H9 (cell line): ENCODE measurements around the gene RPEL1. TPM values are rescaled to one million over a fixed set of nuclear protein-coding genes. Genes with fewer than 3 reads are reported as not detected.
"Not testable (repeated sequence)": the region's sequence is repeated elsewhere in the genome, so short reads cannot be mapped to it uniquely, and the experiment has no call there.

Experiments
- DNase-seq: peaks from one replicate; pipeline ENCODE4 v3.0.0-alpha.2; 2017
- H2AFZ ChIP-seq: one replicate; pipeline ENCODE4 v1.6.1; 2013; ENCODE audit warnings: mild to moderate bottlenecking, low read length, control low read depth, moderate library complexity
- H2AK5ac ChIP-seq: 2 replicates; pipeline ENCODE4 v1.6.1; 2013; ENCODE audit warnings: low read length, control low read depth, mixed read lengths; ENCODE audit not compliant: insufficient read length
- H2BK120ac ChIP-seq: one replicate; pipeline ENCODE4 v1.6.1; 2013; ENCODE audit warnings: low read depth, mild to moderate bottlenecking, low read length, control low read depth, inconsistent platforms; ENCODE audit not compliant: poor library complexity, severe bottlenecking
- H2BK12ac ChIP-seq: 2 replicates; pipeline ENCODE4 v1.6.1; 2013; ENCODE audit warnings: low read length, control low read depth, mixed read lengths, low read depth; ENCODE audit not compliant: insufficient read length
- H2BK15ac ChIP-seq: 2 replicates; pipeline ENCODE4 v1.6.1; 2013; ENCODE audit warnings: low read depth, low read length, control low read depth
- H2BK20ac ChIP-seq: one replicate; pipeline ENCODE4 v1.6.1; 2013; ENCODE audit warnings: low read depth, mild to moderate bottlenecking, low read length, control low read depth, inconsistent platforms; ENCODE audit not compliant: poor library complexity, severe bottlenecking
- H2BK5ac ChIP-seq: 2 replicates; pipeline ENCODE4 v1.6.1; 2013; ENCODE audit warnings: low read length, control low read depth, mixed read lengths; ENCODE audit not compliant: insufficient read length
- H3K14ac ChIP-seq: 2 replicates; pipeline ENCODE4 v1.6.1; 2013; ENCODE audit warnings: low read length, control low read depth; ENCODE audit not compliant: insufficient read depth
- H3K18ac ChIP-seq: 2 replicates; pipeline ENCODE4 v1.6.1; 2013; ENCODE audit warnings: low read depth, mild to moderate bottlenecking, mixed read lengths, low read length, control low read depth; ENCODE audit not compliant: insufficient read length
- H3K23ac ChIP-seq: 2 replicates; pipeline ENCODE4 v1.6.1; 2013; ENCODE audit warnings: low read length, control low read depth, mixed read lengths, low read depth; ENCODE audit not compliant: insufficient read length
- H3K23me2 ChIP-seq: 2 replicates; pipeline ENCODE4 v1.6.1; 2013; ENCODE audit warnings: low read depth, mild to moderate bottlenecking, mixed read lengths, low read length, control low read depth; ENCODE audit not compliant: insufficient read length, poor library complexity, severe bottlenecking
- H3K27ac ChIP-seq: 2 replicates; pipeline ENCODE4 v1.5.1; 2013; ENCODE audit warnings: low read length, control low read depth, mixed read lengths, low read depth; ENCODE audit not compliant: insufficient read length
- H3K27me3 ChIP-seq: 2 replicates; pipeline ENCODE4 v1.6.1; 2013; ENCODE audit warnings: low read length, control low read depth, inconsistent platforms; ENCODE audit not compliant: insufficient read depth
- H3K4ac ChIP-seq: 2 replicates; pipeline ENCODE4 v1.6.1; 2013; ENCODE audit warnings: low read depth, mild to moderate bottlenecking, control low read depth, inconsistent platforms, low read length, moderate library complexity
- H3K4me1 ChIP-seq: 2 replicates; pipeline ENCODE4 v1.6.1; 2013; ENCODE audit warnings: low read length, control low read depth, inconsistent platforms; ENCODE audit not compliant: insufficient read depth
- H3K4me2 ChIP-seq: 2 replicates; pipeline ENCODE4 v1.6.1; 2013; ENCODE audit warnings: low read length, control low read depth, mixed read lengths; ENCODE audit not compliant: insufficient read length, insufficient read depth
- H3K56ac ChIP-seq: 2 replicates; pipeline ENCODE4 v1.6.1; 2013; ENCODE audit warnings: low read depth, mild to moderate bottlenecking, mixed read lengths, low read length, control low read depth; ENCODE audit not compliant: insufficient read length
- H3K79me1 ChIP-seq: 2 replicates; pipeline ENCODE4 v1.6.1; 2013; ENCODE audit warnings: low read depth, mild to moderate bottlenecking, moderate library complexity, low read length, control low read depth, inconsistent platforms; ENCODE audit not compliant: insufficient read depth, poor library complexity, severe bottlenecking
- H3K79me2 ChIP-seq: 2 replicates; pipeline ENCODE4 v1.6.1; 2013; ENCODE audit warnings: low read length, control low read depth, inconsistent platforms; ENCODE audit not compliant: insufficient read depth
- H3K9ac ChIP-seq: 2 replicates; pipeline ENCODE4 v1.6.1; 2013; ENCODE audit warnings: low read length, control low read depth, mixed read lengths; ENCODE audit not compliant: insufficient read length; ENCODE audit errors: extremely low read depth
- H3K9me3 ChIP-seq: one replicate; pipeline ENCODE4 v1.6.1; 2013; ENCODE audit warnings: low read depth, low read length, inconsistent platforms; ENCODE audit not compliant: control insufficient read depth
- H3T11ph ChIP-seq: one replicate; pipeline ENCODE4 v1.6.1; 2013; ENCODE audit warnings: mild to moderate bottlenecking, low read length, control low read depth, inconsistent platforms
- H4K20me1 ChIP-seq: one replicate; pipeline ENCODE4 v1.6.1; 2013; ENCODE audit not compliant: control insufficient read depth, insufficient read length, insufficient read depth
- H4K5ac ChIP-seq: 2 replicates; pipeline ENCODE4 v1.6.1; 2013; ENCODE audit warnings: low read depth, mild to moderate bottlenecking, mixed read lengths, low read length, control low read depth; ENCODE audit not compliant: insufficient read length
- H4K8ac ChIP-seq: replicated peaks from 2 replicates; pipeline ENCODE4 v1.6.1; 2013; ENCODE audit warnings: low read length, control low read depth, mixed read lengths, low read depth; ENCODE audit not compliant: insufficient read length
- H4K91ac ChIP-seq: 2 replicates; pipeline ENCODE4 v1.6.1; 2013; ENCODE audit warnings: low read depth, mild to moderate bottlenecking, moderate library complexity, mixed read lengths, low read length, control low read depth; ENCODE audit not compliant: insufficient read length
- H3K27ac Mint-ChIP-seq, 3 experiments: 2 replicates in 2 of 3; 3 replicates in 1 of 3; pipeline ENCODE4 v1.8.0; 2020 to 2021; ENCODE audit warnings: mixed read lengths in 3 of 3, mild to moderate bottlenecking in 1 of 3, moderate library complexity in 1 of 3
- H3K27me3 Mint-ChIP-seq: 2 replicates; pipeline ENCODE4 v1.8.0; 2021; ENCODE audit warnings: low read depth, mild to moderate bottlenecking, moderate library complexity, mixed read lengths
- H3K36me3 Mint-ChIP-seq, 3 experiments: 2 replicates in 2 of 3; 3 replicates in 1 of 3; pipeline ENCODE4 v1.8.0; 2020 to 2021; ENCODE audit warnings: low read depth in 3 of 3, mixed read lengths in 3 of 3; ENCODE audit not compliant: insufficient read depth in 1 of 3
- H3K4me1 Mint-ChIP-seq, 2 experiments: 2 replicates each; pipeline ENCODE4 v1.8.0; 2020; ENCODE audit warnings: mixed read lengths in 2 of 2
- H3K4me3 Mint-ChIP-seq, 2 experiments: 2 replicates in 1 of 2; 3 replicates in 1 of 2; pipeline ENCODE4 v1.8.0; 2020 to 2021; ENCODE audit warnings: mild to moderate bottlenecking in 2 of 2, mixed read lengths in 2 of 2, moderate library complexity in 1 of 2
- H3K9me3 Mint-ChIP-seq, 2 experiments: 2 replicates in 1 of 2; 3 replicates in 1 of 2; pipeline ENCODE4 v1.8.0; 2020; ENCODE audit warnings: mild to moderate bottlenecking in 2 of 2, mixed read lengths in 2 of 2, moderate library complexity in 1 of 2
- CTCF ChIP-seq: fragments of 200-600 bp; sonication (generic); conservative IDR thresholded peaks from 3 replicates; pipeline ENCODE4 v1.8.0; 2021; ENCODE audit warnings: antibody characterized with exemption, mild to moderate bottlenecking
- WGBS: extraction: QIAGEN DNeasy Blood & Tissue Kit; methylation state at CpG from one replicate; pipeline ENCODE4 v1.1.7; 2013; ENCODE audit warnings: missing lambda C conversion rate, low lambda C conversion rate, mixed read lengths; ENCODE audit not compliant: insufficient read length; ENCODE audit errors: extremely low coverage; 5-methylcytosine and 5-hydroxymethylcytosine counted together
- total RNA-seq: library from RNA; stranded (reverse); gene quantifications from 2 replicates; pipeline ENCODE4 v1.2.1, GENCODE V29; 2021

RPEL1 gene
- total RNA-seq, 1 experiment from 2014 or later = 0.13 TPM

- Histone ChIP-seq H3K18ac (no peak overlapping the region), H3K27me3 (no peaks in the 10 kb centered on the region), H2BK15ac (no peak overlapping the region), H2BK20ac (no peak overlapping the region), H3K4me2 (no peak overlapping the region), H2BK12ac (no peak overlapping the region), H4K20me1 (no peaks in the 10 kb centered on the region), H2AFZ (no peak overlapping the region), H3K4me1 (no peaks in the 10 kb centered on the region), H4K8ac (no peak overlapping the region), H3K9ac (no peak overlapping the region), H3K4ac (no peak overlapping the region), H4K91ac (no peak overlapping the region), H2BK5ac (no peak overlapping the region), H2BK120ac (no peak overlapping the region), H4K5ac (no peak overlapping the region), H3K27ac (no peak overlapping the region), H3K9me3 (peaks cover 14% of the 10 kb centered on the region), H3K23me2 (no peaks in the 10 kb centered on the region), H3K79me2 (no peaks in the 10 kb centered on the region), H3K14ac (no peak overlapping the region), H3K56ac (no peak overlapping the region), H3T11ph (no peak overlapping the region), H2AK5ac (no peak overlapping the region), H3K23ac (no peak overlapping the region), H3K79me1 (no peaks in the 10 kb centered on the region)
- TF ChIP-seq CTCF = no peak
- peaks cover 7 to 9% of the 10 kb centered on the region in 2 experiments for H3K4me1 Mint-ChIP-seq
- no CpG with 5 or more reads among the region's 4 CpGs for WGBS
- no peak overlapping the region for H3K27ac Mint-ChIP-seq
- DNase-seq = no peak
- no peak overlapping the region for H3K4me3 Mint-ChIP-seq
- peaks cover 17 to 21% (median 17%) of the 10 kb centered on the region in 3 experiments for H3K36me3 Mint-ChIP-seq
- peaks cover 20 to 32% of the 10 kb centered on the region in 2 experiments for H3K9me3 Mint-ChIP-seq
- no peaks in the 10 kb centered on the region; the same call in none of the 2 replicates for H3K27me3 Mint-ChIP-seq
These were observed 21.6 kb upstream of the RPEL1 start for GRCh38 chr10:103224133-103224532.

- not testable (repeated sequence) for H3K27me3 Mint-ChIP-seq, H3K79me2 ChIP-seq
These were observed 21.0 kb upstream of the RPEL1 start for GRCh38 chr10:103224721-103225120.

More at GRCh38 chr10:103224721-103225120, 21.0 kb upstream of the RPEL1 start:
- not testable (repeated sequence) for H3K4ac ChIP-seq, H3K4me3 Mint-ChIP-seq, DNase-seq, H3K9ac ChIP-seq, H3K23ac ChIP-seq, H4K8ac ChIP-seq, H3K79me1 ChIP-seq, H2AFZ ChIP-seq, H4K91ac ChIP-seq, H3T11ph ChIP-seq, H3K4me2 ChIP-seq, H3K4me1 Mint-ChIP-seq, H3K18ac ChIP-seq, H4K5ac ChIP-seq, H2BK5ac ChIP-seq, H3K27me3 ChIP-seq, H3K4me1 ChIP-seq, H2BK20ac ChIP-seq, H2BK12ac ChIP-seq, H4K20me1 ChIP-seq, H3K56ac ChIP-seq, H2BK15ac ChIP-seq, H3K14ac ChIP-seq, H3K27ac ChIP-seq, H2BK120ac ChIP-seq, H2AK5ac ChIP-seq, H3K23me2 ChIP-seq
- Mint-ChIP-seq H3K36me3 (peaks cover 17 to 21% (median 17%) of the 10 kb centered on the region in 3 experiments), H3K27ac (peak overlapping the region in 1 of 3 experiments; percentile 27; a peak in 1 of 7 replicates), H3K9me3 (peaks cover 20 to 29% of the 10 kb centered on the region in 2 experiments)
- WGBS = no CpG with 5 or more reads among the region's 5 CpGs
- peaks cover 14% of the 10 kb centered on the region for H3K9me3 ChIP-seq
